Measurements from ENCODE around the gene PODXL2.

The PODXL2 gene, protein sequence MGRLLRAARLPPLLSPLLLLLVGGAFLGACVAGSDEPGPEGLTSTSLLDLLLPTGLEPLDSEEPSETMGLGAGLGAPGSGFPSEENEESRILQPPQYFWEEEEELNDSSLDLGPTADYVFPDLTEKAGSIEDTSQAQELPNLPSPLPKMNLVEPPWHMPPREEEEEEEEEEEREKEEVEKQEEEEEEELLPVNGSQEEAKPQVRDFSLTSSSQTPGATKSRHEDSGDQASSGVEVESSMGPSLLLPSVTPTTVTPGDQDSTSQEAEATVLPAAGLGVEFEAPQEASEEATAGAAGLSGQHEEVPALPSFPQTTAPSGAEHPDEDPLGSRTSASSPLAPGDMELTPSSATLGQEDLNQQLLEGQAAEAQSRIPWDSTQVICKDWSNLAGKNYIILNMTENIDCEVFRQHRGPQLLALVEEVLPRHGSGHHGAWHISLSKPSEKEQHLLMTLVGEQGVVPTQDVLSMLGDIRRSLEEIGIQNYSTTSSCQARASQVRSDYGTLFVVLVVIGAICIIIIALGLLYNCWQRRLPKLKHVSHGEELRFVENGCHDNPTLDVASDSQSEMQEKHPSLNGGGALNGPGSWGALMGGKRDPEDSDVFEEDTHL

DNA sequence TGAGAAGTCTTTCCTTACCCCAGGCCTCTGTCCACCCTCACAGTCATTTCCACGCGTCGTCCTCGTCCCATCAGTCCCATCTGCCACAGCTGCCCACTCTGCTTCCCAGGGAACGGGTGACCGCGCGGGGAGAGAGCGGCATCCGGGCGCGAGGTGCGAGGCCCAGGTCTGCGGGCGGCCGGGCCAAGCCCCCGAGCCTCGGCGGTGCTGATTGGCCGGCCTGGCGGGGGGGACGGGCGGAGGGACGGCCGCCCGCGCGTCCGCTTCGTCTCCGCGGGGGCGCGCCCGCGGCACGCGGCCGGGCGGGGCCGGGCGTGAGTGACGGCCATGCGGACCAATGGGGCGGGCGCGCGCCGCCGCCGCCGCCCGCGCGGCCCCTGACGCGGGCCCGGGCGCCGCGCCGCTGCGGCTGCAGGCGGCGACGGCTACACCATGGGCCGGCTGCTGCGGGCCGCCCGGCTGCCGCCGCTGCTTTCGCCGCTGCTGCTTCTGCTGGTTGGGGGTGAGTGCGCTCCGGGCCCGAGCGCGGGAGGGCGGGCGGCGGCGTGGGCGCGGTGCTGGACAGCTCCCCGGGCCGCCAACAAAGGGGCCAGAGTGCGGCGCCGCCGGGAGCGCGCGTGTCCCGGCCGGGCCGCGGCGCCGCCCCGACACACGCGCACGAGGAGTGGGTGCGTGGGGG, at the start of gene PODXL2:
Gene PODXL2, plus strand, starts transcription at position 398 of the 679 bp plus-strand sequence. Its CDS starts 35 bp downstream, at position 433.
- FAIRE-seq: no peak

GRCh38 chr3:127580327-127581060, 48.5 kb upstream of the PODXL2 start:
- no peak for FAIRE-seq

DNA sequence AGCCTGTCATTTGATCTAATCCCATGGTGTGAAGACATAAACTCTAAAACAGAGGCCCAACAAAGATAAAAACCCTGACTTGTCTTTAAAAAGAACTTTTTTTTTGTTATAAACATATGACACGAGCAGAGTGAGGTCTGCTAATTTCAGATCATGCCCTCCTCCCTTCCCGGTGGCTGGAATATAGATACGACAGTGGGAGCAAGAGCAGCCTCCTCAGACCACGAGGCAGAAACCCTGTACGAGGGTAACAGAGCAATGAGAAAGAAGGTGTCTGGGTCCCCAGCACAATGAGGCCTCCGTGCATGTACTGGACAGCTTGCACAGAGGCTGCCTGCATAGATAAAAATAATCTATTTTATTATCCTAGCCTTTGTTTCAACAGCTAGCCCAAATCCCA, 44.3 kb upstream of the PODXL2 start:
- no peak for FAIRE-seq

DNA sequence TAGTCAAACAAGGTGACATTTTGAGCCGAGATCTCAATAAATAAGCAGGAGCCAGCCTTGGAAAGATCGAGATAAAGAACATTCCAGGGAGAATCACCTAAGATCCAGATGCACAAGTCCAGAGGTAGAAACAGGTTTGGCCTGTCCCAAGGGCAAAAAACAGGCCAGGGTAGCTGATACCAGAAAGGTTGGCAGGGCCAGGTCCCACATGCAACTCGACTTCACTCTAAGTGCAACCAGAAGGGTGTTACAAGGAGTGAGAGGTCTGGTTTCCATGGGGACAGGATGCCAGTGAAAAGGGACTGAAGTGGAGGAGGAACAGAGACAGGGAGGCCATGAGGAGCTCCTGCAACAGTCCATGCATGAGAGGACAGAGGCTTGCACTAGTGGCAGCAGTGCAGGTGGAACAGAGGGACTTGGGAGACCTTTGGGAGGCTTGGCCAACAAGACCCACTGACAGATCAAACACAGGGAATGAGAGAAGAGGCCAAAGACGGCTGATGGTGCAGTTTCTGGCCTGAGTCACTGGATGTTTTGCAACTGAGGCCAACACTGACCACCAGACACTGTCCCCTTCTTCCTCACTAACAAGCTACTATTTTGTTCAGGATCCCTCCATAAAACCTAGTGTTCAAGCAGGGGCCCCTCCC, 43.7 kb upstream of the PODXL2 start:
- FAIRE-seq: no peak

DNA sequence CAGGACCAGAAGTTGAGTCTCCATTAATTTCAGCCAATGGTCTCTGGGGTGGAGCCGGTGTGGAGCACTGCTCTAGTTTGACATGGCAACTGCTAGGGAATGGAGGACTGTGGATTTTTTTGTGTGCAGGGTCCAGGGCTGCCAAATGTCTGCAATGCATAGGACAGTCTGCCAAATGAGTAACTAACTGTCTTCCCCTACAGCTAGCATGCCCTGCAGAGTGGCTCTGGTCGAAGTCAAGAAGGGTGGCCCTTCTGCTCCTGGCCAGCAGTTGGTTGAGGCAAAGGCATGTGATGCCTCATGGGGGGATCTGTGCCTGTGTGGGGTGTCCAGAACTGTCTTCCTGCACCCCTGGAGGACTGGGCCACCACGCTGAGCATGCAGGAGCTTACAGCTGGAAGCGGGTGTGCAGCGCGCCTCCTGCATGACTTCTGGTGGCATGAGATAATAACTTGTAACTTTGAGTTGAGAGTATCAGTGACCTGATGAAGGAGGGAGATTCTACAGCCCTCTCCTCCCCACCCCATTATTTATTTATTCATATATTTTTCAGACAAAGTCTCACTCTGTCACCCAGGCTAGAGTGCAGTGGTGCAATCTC, 43.1 kb upstream of the PODXL2 start:
- no peak for FAIRE-seq

- no peak for FAIRE-seq
These were observed 41.1 kb upstream of the PODXL2 start for GRCh38 chr3:127587876-127588275.

GRCh38 chr3:127588806-127589577, 40.0 kb upstream of the PODXL2 start:
- FAIRE-seq: no peak

DNA sequence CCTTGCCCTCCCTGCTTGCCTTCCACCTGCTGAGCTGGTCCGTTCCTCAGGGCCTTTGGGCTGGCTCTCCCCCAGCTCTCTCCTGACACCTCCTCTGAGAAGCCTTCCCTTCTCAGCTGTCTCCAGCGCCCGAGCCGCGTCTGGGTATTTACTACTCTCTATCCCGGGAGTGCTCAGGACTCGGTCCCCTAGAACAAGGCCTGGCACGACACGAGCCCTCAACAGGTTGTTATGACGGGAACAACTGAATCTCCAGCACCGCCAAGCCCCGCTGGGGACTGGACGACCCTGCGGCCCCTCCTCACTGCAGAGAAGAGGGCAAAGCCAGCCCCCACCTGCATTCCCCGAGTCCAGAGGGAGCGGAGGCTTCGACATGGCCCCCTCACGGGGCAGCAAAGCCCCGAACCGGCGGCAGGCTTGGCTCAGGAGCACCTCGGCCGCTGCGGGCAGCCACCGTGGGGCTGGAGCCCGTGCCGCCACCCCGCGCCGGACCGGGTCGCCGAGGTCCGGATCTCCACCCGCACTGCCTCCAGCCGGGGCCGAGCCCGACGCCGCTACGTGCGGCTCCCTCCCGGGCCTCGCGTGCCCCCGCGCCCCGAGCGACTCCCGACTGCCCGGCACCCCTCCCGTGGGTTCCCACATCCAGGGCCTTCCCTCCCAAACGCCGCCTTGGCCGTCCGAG, 39.2 kb upstream of the PODXL2 start:
- no peak for FAIRE-seq

GRCh38 chr3:127590282-127590592, 38.7 kb upstream of the PODXL2 start:
- FAIRE-seq: no peak

DNA sequence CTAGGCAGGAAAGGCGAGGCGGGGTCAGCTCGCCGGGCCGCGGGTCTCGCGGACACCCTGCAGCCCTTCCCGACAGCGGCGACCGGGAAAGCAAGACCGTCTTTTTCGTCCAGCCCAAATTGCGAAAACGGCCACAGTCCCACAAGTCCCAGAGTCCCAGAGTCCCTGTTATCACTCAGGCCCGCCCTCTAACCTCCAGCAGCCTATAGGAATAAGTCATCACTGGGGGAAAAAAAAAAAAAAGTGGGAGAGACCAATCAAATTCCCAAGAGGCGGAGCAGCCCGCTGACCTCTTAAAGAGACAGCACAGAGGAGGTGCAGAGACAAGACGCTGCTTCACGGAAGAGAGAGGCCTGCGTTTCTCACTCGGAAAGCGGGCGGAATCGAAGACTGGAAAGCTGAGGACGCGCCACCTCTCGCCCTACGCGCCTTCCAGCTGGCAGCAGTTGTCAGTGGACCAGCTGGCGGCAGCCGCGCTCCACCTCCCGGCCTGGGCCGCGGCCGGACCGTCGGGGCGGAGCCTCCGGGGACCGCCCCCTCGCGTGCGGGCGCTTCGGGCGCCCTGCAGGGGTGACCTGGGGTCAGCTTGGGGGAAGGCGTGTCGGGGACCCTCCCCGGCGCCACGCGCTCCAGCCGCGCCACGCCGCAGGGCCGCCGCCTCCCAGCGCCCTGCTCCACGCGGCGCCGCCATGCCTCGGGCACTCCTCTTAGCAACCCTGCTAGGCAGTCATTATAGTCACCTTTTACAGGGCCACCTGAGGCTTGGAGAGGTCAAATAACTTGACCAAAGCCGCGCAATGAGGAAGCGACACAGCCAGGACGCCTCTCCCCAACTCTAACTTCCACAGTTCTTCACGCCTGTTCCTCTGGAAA, 38.2 kb upstream of the PODXL2 start, which contains the start of gene TPRA1:
Gene TPRA1, minus strand, starts transcription at position 141 of the 873 bp plus-strand sequence. CDS start 10,587 bp downstream, outside the sequence.
- FAIRE-seq: no peak

GRCh38 chr3:127593178-127593577, 35.8 kb upstream of the PODXL2 start:
- FAIRE-seq: no peak

- no peak for FAIRE-seq
These were observed 33.7 kb upstream of the PODXL2 start for GRCh38 chr3:127595303-127595702.

GRCh38 chr3:127597020-127597771, 31.8 kb upstream of the PODXL2 start:
- no peak for FAIRE-seq

DNA sequence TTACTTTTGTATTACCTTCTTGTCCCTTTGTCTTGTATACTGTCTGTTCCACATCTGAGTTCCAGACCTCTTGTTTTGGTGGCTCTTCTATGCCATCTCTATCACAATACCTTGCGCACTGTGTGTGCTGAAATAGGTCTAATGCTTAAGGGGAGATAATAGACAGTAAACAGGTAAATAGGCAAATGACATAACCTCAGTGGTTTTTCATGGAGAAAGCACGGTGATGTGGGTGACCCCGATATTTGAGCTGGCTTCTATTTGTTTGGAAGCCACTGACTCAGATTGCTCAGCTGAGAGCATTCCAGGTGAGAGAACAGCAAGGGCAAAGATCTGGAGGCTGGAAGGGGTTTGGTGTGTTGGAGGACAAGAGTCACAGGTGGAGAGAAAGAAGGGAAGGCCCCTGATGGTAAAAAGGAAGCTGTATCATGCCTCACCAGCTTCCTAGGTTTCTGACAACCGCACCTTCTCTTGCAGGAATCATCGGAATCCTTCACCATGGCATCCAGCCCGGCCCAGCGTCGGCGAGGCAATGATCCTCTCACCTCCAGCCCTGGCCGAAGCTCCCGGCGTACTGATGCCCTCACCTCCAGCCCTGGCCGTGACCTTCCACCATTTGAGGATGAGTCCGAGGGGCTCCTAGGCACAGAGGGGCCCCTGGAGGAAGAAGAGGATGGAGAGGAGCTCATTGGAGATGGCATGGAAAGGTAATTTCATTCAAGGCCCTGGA, 30.0 kb upstream of the PODXL2 start:
- no peak for FAIRE-seq

- FAIRE-seq: no peak
These were observed 28.1 kb upstream of the PODXL2 start for GRCh38 chr3:127600749-127601456.

DNA sequence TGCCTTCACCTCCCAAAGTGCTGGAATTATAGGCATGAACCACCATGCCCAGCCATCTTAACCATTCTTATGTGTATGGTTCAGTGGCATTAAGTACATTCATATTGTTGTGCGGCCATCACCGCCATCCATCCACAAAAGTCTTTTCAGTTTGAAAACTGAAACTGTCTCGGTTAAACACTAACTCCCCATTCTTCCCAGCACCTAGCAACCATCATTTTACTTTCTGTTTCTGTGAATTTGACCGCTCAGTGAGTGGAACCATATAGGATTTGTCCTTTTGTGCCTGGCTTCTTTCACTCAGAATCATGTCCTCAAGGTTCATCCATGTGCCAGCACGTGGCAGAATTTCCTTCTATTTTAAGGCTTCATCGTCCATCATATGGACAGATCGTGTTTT, 24.9 kb upstream of the PODXL2 start:
- FAIRE-seq: no peak

DNA sequence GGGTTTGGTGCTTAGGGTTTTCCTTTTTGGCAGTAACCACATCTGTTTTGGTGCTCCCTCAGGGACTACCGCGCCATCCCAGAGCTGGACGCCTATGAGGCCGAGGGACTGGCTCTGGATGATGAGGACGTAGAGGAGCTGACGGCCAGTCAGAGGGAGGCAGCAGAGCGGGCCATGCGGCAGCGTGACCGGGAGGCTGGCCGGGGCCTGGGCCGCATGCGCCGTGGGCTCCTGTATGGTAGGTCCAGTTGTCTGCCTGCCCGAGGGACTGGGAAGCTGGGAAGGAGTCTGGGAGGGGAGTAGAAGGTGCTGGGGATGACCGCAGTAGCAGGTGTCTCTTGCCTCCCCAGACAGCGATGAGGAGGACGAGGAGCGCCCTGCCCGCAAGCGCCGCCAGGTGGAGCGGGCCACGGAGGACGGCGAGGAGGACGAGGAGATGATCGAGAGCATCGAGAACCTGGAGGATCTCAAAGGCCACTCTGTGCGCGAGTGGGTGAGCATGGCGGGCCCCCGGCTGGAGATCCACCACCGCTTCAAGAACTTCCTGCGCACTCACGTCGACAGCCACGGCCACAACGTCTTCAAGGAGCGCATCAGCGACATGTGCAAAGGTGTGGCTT, 24.3 kb upstream of the PODXL2 start:
- FAIRE-seq: no peak

Measured in colon (tissue), 2 donors.